GM21786 (cell line): Measurements from ENCODE around the gene TRAF7.

ENCODE experiments used
- ATAC-seq: cut with Tn5 transposase; IDR thresholded peaks from one replicate; pipeline ENCODE4 v1.9.1; 2021; ENCODE audit not compliant: unreplicated experiment

Gene TRAF7

DNA sequence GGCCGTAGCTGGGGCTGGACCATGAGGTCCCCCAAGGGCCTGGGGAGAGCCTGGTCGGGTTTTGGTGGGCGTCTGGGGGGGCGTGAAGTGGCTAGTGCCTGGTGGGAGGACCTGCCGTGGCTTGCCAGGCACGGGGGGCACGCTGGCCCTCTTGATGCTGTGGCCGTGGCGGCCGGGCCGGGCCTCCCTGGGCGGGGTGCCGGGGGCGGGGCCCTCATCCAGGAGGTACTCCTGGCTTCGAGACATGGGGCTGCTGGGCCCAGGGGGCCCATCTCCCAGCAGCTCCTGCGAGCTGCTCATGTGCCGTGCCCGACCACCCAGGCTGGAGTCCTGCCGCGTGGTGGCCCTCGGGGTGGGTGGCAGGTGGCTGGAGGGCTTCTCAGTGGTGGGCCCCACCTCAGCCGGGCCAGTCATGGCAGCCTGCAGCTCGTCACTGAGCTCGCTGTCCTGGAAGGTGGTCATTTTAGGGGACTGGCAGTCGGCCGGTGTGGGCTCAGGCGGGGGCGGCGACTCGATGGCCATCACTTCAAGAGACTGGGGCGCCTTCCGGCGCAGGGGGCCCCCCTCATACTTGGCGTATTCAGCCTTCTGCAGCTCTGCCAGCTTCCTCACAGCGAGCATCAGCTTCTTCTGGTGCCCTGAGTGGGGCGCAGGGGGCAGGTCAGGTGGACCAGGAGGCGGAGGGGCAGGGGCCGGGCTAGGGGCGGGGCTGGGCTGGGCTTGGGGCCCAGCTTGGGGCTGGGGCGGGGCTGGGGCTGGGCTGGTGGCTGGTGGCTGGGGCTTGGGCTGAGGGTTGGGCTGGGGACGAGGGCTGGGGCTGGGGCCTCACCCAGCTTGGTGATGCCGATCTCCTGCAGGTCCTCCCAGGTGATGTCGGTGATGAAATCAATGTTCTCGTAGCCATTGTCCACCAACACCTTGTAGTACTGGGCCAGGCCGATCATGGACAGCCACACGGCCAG, 25.7 kb downstream of the TRAF7 start:
- ATAC-seq: no peak

GRCh38 chr16:2181952-2182351, 26.4 kb downstream of the TRAF7 start:
- ATAC-seq: no peak

GRCh38 chr16:2183671-2184070, 28.1 kb downstream of the TRAF7 start:
- no peak for ATAC-seq

DNA sequence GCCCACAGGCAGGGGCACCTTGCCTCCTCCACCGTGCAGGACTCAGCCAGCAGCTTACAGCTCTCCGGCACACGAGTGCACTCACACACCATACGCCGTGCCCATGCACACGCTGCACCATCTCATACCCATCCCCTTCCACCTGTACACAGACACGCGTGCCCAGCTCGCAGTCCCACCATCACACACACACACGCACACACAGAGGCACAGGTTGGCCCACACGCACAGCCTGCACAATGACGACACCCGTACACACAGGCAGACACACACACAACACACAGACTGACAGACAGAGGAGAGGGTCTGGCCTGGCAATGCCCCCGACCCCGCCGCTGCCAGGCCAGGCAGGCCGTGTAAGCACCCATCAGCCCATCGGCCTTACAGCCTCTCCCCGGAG, 28.8 kb downstream of the TRAF7 start:
- no peak for ATAC-seq

DNA sequence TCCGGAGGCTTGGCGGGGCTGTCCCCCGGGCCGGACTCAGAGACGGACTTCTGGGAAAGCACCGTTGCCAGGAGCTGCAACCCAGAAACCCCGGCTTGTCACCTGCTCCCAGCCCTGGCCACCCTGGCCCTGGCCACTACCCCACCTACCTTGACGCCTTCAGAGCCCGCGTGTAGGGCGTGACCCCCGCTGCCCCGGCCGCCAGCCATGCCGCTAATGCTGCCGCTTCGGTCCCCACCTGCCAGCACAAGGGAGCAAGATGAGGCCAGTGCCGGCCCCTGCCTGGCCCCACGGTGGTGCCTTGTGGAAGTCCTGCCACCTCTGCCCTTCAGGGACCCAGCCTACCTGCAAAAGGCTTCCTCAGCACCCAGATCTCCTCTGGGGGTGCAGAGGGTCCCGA, 29.4 kb downstream of the TRAF7 start:
- no peak for ATAC-seq

GRCh38 chr16:2186064-2186463, 30.5 kb downstream of the TRAF7 start:
- no peak for ATAC-seq

DNA sequence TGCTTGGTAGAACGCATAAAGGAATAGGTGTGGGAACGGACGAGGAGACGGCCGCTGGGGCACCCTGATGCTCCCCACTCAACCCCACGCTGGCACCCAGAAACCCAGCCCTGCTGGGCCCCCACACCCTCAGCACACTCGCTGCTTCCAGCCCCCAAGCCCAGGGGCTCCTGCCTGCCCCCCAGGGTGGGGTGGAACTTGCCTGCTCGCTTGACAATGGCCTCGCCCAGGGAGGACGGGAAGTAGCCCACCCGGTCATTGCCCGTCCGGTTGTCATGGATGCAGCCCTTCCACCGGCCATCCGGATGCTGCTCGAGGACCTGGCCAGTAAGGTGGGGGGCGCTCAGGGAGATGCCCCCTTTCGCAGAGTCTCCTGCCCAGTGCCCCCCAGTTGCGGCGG, 30.9 kb downstream of the TRAF7 start:
- ATAC-seq: no peak

- ATAC-seq: no peak
These were observed 31.6 kb downstream of the TRAF7 start for GRCh38 chr16:2187212-2187611.

DNA sequence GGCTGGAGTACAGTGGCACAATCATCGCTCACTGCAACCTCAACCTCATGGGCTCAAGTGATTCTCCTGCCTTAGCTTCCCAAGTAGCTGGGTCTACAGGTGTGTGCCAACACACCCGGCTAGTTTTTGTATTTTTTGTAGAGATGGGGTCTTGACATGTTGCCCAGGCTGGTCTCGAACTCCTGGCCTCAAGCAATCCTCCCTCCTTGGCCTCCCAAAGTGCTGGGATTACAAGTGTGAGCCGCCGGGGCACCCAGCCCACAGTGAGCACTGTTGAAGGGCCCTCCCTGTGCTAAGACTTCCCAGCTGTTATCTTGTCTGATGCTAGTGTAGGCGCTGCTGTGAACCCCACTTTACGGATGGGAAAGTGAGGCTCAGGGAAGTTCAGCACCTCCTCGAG, 32.8 kb downstream of the TRAF7 start:
- no peak for ATAC-seq

- no peak for ATAC-seq
These were observed 33.8 kb downstream of the TRAF7 start for GRCh38 chr16:2189252-2189893.

DNA sequence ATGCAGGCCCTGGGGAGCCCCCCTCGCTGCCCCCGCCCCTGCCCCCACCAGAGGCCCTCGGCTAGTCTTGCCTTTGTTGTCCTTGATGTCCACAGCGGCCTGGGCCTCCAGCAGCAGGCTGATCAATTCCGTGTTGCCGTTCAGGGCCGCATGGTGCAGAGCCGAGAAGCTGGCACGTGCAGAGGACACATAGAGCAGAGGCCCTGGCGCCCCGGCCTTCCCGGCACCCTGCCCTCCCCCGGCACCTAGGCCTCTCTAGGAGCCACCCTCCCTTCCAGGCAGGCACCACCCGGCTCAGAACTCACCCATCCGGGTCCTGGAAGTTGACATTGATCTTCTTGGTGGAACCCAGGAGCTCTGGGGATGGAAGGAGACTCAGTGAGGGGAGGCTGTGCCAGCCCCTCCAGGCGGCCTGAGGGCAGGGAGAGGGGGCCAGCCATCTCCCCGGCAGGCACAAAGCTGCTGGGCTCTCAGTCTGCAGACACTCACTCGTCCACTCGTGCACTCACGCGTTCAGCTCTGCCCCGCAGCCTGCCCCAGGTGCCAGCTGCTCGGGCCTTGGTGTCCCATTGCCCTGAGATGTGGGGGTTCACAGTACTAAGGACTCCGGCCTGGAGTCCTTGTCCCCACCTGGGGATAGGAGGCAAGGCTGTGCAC, 34.5 kb downstream of the TRAF7 start:
- no peak for ATAC-seq

DNA sequence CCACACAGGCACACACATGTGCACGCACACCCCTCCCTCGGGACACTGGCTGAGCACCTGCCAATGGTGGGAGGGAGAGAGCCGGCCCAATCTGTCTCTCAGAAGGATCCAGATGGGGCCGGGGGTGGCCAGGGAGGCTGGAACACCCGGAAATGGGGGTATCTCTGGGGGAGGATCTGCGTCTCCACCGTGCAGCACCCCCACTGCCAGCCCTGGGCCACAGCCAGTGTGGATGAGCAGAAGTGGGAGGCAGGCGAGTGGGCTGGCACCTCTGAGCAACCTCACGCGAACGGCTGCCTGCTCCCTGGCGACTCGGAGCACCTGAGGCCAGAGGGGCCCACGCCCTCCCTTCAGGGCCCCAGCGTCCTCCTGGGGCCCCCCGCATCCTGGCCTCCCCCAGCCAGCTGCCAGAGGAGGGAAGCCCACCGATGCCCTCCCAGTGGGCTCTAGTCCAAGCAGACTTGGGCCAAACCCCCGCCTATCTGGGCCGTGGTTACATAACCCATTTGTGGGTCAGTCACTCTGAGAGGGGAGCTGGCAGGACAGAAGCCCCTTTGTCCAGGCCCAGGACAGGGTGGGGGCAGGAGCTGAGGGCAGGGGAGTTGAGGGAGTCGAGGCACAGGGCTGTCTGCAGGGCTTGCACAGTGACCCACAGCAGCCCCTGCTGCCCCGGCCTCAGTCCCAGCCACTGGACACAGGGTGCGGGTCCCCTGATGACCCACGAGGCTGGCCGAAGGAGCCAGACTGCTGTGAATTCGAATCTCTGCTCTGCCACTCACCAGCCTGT, 35.3 kb downstream of the TRAF7 start:
- ATAC-seq: no peak

DNA sequence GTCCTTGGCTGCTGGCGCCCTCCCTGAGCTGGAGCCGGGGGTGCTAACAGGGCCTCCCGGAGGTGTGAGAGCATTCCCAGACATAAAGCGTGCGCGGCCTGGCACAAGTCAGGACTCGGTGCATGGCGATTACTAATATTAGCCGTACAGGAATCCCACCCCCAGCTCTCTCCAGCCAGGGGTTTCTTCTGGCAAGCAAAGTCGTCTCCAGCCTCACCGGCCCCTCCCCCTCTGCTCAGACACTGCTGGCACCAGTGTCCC, 35.8 kb downstream of the TRAF7 start:
- ATAC-seq: no peak

DNA sequence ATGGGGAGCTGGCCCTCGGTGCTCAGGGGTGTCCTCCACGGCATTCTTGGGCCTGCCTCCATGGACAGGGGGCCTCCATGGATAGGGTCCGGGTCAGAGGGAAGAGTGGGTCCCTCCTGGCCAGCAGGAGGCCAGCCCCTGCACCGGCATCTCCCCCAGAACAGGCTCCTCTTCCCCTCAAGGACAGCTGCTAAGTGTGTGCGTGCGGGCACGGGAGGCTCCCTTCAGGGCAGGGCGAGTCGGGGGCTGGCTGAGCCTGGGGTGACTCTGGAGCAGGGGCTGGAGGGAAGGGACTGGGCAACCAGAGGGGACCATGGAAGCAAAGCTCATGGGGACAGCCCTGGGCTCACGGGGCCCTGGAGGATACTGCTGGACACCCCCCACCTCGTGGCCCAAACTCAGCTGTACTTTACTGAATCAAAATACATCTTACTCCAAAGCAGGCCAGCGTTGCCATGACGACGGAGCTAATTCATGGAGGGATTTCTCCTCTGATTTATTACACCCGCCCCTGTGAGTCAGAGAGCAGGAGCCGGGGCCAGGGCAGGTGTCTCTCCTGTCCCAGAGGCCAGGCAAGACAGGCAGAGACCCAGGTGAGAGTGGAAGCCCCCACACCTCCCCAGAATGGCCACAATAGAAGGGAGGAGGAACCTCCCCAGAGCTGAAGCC, 38.7 kb downstream of the TRAF7 start:
- no peak for ATAC-seq

DNA sequence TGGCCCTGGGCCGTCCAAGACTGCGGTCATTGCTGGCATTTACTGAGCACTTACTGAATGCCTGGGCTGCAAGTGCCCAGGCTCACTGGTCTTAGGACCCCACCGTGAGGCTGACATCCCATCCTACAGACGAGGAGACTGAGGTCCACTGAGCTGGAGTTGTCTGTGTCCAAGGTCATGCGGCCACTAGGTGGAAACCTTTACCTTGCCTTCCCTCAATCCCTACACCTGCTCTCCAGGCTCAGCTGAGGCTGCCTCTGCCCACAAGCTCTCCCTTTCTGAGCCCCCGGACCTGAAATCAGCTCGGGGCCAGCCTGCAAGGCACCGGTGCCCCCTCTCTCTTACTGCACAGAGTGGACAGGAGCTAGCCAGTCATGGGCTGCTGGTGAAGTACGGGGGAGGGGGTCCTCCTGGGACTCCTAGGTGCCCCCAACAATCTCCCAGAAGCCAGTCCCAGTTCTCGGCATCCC, 39.3 kb downstream of the TRAF7 start:
- ATAC-seq: no peak

GRCh38 chr16:2195322-2196161, 40.0 kb downstream of the TRAF7 start:
- ATAC-seq: no peak

GRCh38 chr16:2196162-2196980, 40.8 kb downstream of the TRAF7 start, which contains the start of gene CASKIN1:
CASKIN1 (minus strand) TSS chr16:2196605; CDS start chr16:2196432, 173 bp downstream.
- no peak for ATAC-seq

DNA sequence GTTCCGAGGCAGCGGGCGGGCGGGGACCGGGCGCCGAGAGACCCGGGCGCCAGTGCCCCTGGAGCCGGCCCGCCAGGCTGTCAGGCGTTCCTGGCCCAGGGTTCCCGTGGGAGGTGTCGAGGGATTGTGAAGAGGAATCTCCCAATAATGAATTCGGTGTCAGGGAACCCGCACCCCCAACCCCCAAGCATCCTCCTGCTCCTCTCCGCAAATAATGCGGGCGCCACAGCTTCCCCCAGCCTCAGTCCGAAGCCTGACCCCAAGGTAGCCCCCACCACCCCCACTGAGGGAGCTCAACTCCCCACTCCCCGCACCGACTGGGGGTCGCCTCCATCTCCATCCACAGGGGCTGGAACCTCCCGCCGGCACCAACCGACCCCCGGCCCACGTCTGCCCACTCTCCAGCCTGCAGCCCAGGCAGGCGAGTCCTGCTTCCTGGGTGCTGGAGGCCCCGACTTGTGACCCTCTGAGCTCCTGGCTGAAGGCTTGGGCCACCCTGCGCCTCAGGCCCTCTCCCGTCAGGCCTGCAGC, 41.5 kb downstream of the TRAF7 start:
- no peak for ATAC-seq

DNA sequence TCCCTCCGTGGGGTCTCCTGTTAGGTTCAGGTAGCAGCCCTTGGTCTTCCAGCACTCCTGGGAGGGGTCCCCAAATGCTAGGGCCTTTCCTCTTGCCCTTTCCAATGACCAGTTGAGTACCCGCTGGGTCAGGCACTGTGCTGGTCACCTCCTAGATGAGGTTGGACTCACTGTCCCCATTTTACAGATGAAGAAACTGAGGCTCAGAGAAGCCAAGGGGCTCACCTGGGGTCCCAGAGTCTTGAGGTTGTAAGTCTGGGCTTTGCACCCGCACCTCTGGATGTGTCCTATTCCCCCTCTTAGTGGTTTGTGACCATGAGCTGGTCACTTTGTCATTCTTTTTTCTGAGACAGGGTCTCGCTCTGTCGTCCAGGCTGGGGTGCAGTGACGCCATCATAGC, 42.2 kb downstream of the TRAF7 start:
- no peak for ATAC-seq
